Uterus (tissue), 2 donors: ENCODE measurements around the gene CFAP97D2.

ENCODE experiments used
- POLR2A ChIP-seq, 2 donors: fragments of 450-650 bp; IDR thresholded peaks; one replicate each; pipeline ENCODE4 v1.6.1; 2016; ENCODE audit warnings: antibody characterized with exemption in 2 of 2, mild to moderate bottlenecking in 1 of 2, moderate library complexity in 1 of 2
- TF ChIP-seq, protein P1 (sequence below), 4 experiments: fragments of 200-600 bp in 2 of 4; fragments of 450-650 bp in 2 of 4; sonication (generic) in 2 of 4; IDR thresholded peaks; one replicate each; pipeline ENCODE4 v1.5.1; 2016 to 2019; ENCODE audit warnings: antibody characterized with exemption in 4 of 4, mild to moderate bottlenecking in 2 of 4, moderate library complexity in 1 of 4

DNA sequence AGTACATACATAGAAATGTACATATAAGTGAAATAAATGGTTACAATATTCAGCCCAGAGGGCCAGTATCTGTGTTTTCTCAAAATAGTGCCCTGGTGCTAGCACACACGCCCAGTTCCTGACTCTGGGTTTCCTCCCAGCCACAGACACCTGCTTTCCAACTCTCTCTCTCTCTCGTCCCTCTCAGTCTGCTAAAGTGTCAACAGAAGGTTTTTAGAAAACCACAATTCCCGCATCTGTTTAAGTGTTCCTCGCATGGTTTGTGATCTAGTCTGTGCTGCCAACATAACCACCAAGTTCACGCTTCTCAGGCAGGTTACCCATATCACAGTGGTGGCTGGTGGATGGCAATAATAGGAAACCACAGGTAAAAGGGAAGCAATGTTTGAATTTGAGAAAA, 84.5 kb downstream of the CFAP97D2 start:
- TF ChIP-seq, protein P1, sequence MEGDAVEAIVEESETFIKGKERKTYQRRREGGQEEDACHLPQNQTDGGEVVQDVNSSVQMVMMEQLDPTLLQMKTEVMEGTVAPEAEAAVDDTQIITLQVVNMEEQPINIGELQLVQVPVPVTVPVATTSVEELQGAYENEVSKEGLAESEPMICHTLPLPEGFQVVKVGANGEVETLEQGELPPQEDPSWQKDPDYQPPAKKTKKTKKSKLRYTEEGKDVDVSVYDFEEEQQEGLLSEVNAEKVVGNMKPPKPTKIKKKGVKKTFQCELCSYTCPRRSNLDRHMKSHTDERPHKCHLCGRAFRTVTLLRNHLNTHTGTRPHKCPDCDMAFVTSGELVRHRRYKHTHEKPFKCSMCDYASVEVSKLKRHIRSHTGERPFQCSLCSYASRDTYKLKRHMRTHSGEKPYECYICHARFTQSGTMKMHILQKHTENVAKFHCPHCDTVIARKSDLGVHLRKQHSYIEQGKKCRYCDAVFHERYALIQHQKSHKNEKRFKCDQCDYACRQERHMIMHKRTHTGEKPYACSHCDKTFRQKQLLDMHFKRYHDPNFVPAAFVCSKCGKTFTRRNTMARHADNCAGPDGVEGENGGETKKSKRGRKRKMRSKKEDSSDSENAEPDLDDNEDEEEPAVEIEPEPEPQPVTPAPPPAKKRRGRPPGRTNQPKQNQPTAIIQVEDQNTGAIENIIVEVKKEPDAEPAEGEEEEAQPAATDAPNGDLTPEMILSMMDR (IDR thresholded peaks at IDR 0.05) = no peak
- no peak for TF ChIP-seq POLR2A (IDR thresholded peaks at IDR 0.05)
